ENCODE measurements around the gene IL21R.

Gene IL21R

GRCh38 chr16:27401768-27402568 lies at the start of gene IL21R:
IL21R (plus strand) TSS chr16:27402174; CDS start chr16:27430072, 27,898 bp downstream.
- peak; percentile 45 for DNase-seq (ENCODE audit: low read depth, low spot score)

GRCh38 chr16:27353853-27354252 lies 48.1 kb upstream of the IL21R start:
- no peak for DNase-seq (ENCODE audit: low read depth, low spot score)

GRCh38 chr16:27355610-27356009 lies 46.4 kb upstream of the IL21R start:
- DNase-seq (ENCODE audit: low read depth, low spot score) = no peak

- DNase-seq (ENCODE audit: low read depth, low spot score) = no peak
Observed at GRCh38 chr16:27356794-27357193, 45.2 kb upstream of the IL21R start.

GRCh38 chr16:27359051-27359450 lies 42.9 kb upstream of the IL21R start:
- DNase-seq (ENCODE audit: low read depth, low spot score) = no peak

DNA sequence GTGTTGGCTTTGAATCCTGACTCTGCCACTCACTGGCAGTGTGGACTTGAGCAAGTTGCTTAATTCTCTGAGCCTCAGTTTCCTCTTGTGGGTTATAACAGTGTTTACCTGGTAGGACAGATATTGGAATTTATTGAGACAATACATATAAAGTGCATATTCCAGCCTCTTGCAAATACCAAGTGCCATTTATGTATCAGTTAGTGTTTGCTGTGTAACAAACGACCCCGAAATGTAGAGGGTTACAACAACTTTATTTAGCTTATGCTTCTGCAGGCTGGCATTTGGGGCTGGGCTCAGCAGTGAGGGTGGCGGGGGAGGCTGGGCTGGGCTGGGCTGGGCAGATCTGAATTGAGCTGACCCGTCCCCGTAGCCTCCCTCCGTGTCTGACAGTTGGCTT lies 42.4 kb upstream of the IL21R start:
- no peak for DNase-seq (ENCODE audit: low read depth, low spot score)

GRCh38 chr16:27361987-27362386 lies 40.0 kb upstream of the IL21R start:
- no peak for DNase-seq (ENCODE audit: low read depth, low spot score)

DNA sequence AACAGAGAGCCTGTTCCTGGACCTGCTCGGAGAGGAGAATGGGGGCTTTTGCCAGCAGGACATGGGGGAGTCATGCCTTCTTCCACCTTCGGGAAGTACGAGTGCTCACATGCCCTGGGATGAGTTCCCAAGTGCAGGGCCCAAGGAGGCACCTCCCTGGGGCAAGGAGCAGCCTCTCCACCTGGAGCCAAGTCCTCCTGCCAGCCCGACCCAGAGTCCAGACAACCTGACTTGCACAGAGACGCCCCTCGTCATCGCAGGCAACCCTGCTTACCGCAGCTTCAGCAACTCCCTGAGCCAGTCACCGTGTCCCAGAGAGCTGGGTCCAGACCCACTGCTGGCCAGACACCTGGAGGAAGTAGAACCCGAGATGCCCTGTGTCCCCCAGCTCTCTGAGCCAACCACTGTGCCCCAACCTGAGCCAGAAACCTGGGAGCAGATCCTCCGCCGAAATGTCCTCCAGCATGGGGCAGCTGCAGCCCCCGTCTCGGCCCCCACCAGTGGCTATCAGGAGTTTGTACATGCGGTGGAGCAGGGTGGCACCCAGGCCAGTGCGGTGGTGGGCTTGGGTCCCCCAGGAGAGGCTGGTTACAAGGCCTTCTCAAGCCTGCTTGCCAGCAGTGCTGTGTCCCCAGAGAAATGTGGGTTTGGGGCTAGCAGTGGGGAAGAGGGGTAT lies 39.3 kb upstream of the IL21R start:
- no peak for DNase-seq (ENCODE audit: low read depth, low spot score)

GRCh38 chr16:27363246-27363632 lies 38.7 kb upstream of the IL21R start:
- DNase-seq (ENCODE audit: low read depth, low spot score) = no peak

DNA sequence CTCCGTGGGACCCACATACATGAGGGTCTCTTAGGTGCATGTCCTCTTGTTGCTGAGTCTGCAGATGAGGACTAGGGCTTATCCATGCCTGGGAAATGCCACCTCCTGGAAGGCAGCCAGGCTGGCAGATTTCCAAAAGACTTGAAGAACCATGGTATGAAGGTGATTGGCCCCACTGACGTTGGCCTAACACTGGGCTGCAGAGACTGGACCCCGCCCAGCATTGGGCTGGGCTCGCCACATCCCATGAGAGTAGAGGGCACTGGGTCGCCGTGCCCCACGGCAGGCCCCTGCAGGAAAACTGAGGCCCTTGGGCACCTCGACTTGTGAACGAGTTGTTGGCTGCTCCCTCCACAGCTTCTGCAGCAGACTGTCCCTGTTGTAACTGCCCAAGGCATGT lies 38.2 kb upstream of the IL21R start:
- no peak for DNase-seq (ENCODE audit: low read depth, low spot score)

GRCh38 chr16:27364493-27365141 lies 37.4 kb upstream of the IL21R start:
- no peak for DNase-seq (ENCODE audit: low read depth, low spot score)

- DNase-seq (ENCODE audit: low read depth, low spot score) = no peak
Observed at GRCh38 chr16:27365142-27366089, 36.6 kb upstream of the IL21R start.

- DNase-seq (ENCODE audit: low read depth, low spot score) = no peak
Observed at GRCh38 chr16:27366687-27367460, 35.1 kb upstream of the IL21R start.

GRCh38 chr16:27367461-27368357 lies 34.3 kb upstream of the IL21R start:
- DNase-seq (ENCODE audit: low read depth, low spot score) = peak; percentile 88

DNA sequence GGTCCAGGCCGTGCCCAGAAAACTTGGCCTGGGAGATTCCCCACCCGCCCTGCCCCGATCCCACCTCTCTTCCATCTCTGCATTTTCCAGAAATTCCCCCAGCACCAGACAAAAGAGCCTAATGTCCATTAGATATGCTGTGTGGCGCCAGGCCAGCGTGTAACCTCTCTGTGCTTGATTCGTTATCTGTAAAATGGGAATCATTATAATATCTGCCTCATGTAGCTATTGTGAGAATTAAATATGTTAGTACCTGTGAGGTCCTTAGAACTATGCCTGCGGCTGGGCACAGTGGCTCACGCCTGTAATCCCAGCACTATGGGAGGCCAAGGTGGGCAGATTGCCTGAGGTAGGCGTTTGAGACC lies 33.6 kb upstream of the IL21R start:
- DNase-seq (ENCODE audit: low read depth, low spot score) = no peak

DNA sequence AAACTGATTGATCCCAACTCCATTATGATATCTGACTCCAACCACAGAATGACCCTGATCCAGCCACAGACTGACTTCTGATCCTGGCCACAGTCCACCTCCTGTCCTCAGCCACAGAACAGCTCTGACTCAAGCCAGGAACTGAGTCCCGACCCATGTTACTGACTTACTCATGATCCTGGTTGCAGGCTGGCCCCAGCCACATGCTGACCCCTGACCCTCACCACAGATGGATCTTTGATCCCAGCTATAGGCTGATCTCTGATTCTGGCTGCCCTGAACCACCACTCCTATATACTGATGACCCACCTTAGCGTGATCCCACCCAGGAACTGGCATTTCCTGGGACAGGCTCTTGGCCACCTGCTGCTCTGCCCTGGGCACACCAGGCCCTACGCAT lies 32.2 kb upstream of the IL21R start:
- DNase-seq (ENCODE audit: low read depth, low spot score) = no peak

GRCh38 chr16:27370318-27370717 lies 31.7 kb upstream of the IL21R start:
- DNase-seq (ENCODE audit: low read depth, low spot score) = no peak

GRCh38 chr16:27373312-27373711 lies 28.7 kb upstream of the IL21R start:
- no peak for DNase-seq (ENCODE audit: low read depth, low spot score)

DNA sequence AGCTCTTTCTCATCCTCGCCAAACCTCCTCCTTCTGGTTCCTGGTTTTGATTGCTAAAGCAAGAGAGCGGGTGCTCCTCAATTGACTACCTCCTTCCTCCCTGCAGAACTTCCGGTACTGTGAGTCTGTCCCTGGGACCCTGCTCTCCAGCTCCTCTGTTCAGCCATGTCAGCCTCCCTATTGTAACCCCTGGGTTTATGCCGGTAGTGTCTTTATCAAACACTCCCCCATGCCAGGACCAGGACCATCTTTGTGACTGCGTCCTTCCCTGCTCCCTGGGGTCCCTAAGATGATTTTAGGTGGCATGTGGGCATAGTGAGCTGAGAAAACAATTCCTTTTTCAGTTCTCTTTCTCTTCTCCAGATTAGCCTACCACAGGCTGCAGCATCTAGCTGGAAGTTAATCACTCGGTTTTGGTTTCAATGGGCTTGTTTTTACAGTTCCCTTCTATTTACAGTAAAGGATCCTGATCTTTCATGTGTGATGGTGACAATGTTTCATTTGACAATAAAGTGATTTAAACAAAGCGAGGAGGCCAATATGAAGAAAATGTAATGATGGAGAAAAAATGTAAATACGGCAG lies 27.7 kb upstream of the IL21R start:
- DNase-seq (ENCODE audit: low read depth, low spot score) = no peak
